CD4-positive, alpha-beta T cell treated with Interleukin-4 for 1 hour (primary cell): ENCODE data around the gene RTN3.
"Not testable (repeated sequence)": the region's sequence is repeated elsewhere in the genome, so short reads cannot be mapped to it uniquely, and the experiment has no call there.

ENCODE experiments used
- DNase-seq, 2 donors: peaks; one replicate each; pipeline ENCODE4 v3.0.0-alpha.2; 2020 to 2022

The RTN3 gene

GRCh38 chr11:63682066-63683021 is 1.0 kb downstream of the RTN3 start:
- DNase-seq: no peak

GRCh38 chr11:63683133-63683991 is 2.1 kb downstream of the RTN3 start:
- no peak for DNase-seq

DNA sequence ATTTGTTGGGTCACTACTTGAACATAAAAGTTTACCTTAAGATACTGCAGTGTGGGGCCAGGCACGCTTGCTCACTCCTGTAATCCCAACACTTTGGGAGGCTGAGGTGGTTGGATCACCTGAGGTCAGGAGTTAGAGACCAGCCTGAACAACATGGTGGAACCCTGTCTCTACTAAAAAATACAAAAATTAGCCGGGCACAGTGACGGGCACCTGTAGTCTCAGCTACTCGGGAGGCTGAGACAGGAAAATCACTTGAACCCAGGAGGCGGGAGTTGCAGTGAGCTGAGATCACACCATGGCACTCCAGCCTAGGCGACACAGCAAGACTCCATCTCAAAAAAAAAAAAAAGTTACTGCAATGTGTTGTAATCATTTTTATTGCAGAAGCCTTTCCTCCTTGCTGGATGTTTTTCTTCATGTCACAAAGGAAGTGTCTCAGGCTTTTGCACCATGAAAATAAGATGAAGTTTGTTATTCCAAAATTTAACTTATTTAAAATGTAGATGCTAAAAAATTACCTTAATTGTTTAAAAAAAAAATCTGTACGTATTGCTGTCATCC is 3.9 kb downstream of the RTN3 start:
- DNase-seq: not testable (repeated sequence)

DNA sequence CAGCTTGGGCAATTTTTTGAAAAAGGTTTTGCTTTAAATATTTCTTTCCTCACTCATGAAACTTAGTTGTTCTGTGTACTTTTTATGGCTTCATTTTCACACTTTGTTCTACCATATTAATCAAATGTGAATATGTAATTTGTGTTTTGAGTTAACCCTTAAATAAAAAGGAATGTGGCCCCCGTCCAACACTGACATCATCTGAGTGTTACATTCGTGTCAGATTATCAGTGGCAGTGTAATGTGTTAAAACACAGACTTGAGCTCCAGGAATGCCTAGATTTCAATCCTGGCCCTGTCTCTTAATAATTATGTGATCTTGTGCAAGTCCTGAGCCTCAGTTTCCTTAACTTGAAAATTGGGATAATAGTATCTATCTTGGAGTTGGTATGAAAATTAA is 5.6 kb downstream of the RTN3 start:
- DNase-seq: no peak

DNA sequence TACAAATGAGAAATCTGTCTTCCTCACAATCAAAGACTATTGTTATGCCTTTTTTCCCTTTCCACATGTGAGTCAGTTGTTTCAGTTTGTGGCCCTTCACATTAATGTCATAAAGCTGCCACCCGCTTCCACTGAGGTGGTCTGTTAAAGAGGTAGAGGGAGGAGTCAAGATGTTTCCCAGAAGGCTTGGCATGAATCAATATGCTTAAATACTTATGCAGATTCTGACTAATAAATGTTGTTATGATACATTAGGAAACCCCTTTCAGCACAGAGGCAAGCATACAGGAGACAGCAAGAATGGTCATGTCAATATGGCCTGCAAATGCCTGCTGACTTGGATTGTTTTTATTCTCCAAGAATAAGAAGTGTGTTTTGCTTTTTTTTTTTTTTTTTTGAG is 6.5 kb downstream of the RTN3 start:
- no peak for DNase-seq

DNA sequence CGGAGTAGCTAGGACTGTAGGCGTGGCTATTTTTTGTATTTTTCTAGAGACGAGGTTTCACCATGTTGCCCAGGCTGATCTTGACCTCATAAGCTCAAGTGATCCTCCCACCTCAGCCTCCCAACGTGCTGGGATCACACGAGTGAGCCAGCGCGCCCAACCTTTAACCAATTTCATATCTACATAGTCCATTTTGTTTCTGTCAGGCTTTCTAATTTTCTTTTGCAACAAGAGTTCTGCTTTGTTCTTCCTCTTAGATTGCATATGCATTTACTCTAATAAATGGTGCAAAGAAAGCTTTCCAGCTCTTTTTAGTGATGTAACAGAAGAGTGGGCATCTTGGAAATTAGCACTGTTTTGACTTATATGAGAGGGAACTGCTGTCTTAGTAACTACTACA is 13.3 kb downstream of the RTN3 start:
- DNase-seq: no peak

DNA sequence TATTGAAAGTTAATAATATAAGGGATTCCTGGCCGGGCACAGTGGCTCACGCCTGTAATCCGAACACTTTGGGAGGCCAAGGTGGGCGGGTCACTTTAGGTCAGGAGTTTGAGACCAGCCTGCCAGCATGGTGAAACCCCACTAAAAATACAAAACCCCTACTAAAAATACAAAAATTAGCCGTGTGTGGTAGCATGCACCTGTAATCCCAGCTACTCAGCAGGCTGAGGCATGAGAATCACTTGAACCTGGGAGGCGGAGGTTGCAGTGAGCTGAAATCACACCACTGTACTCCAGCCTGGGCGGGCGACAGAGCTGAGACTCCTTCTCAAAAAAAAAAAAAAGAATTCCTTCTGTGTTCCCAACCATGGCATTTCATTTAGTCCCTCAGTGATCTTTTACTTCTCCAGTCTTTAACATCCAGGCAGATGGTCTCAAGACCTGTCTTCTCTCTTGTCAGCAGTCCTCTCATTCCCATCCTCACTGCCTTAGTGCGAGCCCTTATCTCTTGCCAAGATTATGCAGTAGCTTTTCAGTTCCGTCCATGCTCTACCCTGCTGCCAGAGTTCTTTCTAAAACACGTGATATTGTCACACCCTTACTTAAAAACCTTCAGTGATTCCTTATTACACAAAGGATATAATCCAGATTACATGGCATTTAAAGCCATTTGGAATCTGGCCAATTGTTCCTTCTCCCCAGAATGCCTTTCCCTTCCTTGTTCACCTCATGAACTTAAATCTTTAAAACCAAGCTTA is 17.9 kb downstream of the RTN3 start:
- DNase-seq: no peak

DNA sequence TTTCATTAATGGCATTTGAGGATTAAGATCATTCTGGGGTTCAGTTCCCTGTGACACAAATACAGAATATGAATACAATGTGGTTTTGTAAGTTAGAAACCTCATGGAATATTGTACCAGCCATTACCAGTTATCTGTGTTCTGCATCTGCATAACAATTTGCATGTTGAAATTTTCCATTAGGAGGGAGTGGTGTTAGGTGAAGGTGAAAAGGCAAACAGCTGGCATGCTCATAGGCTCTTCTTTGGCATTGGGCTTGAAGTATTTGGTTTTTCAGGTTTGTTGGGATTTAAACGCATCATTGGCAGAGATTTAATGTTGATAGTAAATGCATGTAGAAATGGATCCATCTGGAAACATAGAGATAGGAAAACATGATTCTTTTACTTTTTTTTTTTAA is 18.6 kb downstream of the RTN3 start:
- no peak for DNase-seq

DNA sequence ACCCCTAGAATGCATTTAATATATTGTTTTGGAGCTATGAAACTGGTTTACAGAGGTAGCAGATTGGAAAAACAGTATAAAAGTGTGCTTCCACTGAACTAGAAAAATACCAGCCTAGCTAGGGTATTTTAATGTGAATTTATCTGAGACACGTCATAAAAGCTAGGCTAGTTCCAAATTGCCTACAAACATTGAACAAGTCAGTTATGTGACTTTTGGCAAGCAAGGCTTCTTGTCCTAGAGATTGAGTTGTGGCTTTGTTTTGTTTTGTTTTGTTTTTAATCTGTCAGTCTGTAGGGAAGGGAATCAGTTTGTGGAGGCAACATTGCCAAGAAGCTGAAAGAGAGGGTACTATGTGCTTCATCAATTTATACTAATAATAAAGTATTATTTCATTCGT is 24.2 kb downstream of the RTN3 start:
- DNase-seq: no peak

DNA sequence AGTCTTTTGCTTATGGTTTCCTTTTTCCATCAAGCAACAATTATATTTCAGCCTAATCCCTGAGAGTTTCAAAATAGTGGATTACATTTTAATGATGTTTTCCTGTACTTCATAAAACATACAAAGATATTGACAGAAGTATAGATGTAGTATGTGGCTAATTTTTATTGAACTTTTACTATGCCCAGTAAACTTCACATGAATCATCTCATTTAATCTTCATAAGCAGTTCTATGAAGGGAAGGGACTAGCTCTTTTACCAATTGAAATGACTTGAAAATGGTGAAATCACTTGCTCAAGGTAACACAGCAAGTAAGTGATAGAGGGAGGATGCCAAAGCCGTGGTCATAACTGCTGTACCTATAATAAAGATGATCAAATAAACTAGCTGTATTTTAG is 27.5 kb downstream of the RTN3 start:
- DNase-seq: no peak

DNA sequence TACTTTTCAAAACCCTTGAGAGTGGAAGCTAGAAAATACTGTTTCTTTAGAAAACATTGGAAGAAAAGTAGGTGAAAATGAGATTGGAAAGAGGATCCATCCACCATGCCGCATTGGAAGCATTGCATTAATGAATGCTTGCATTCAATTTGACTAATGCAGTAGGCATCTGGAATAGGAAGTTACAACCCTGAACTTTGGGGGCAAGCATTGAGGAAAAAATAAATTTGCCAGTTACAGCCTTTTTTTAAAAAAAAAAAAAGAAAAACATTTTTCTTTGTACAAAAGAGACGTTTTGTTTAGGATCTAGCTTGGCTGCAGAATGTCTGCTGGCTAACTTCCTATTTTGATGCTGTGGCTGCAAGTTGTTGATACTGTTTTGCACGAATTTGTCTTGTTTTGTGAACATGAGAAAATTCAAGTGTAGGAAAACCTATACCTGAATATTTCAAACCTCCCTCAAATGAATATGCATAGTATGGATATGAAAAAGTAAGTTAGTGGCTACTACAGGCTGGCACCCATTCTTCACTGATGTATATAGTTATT is 28.1 kb downstream of the RTN3 start:
- no peak for DNase-seq

DNA sequence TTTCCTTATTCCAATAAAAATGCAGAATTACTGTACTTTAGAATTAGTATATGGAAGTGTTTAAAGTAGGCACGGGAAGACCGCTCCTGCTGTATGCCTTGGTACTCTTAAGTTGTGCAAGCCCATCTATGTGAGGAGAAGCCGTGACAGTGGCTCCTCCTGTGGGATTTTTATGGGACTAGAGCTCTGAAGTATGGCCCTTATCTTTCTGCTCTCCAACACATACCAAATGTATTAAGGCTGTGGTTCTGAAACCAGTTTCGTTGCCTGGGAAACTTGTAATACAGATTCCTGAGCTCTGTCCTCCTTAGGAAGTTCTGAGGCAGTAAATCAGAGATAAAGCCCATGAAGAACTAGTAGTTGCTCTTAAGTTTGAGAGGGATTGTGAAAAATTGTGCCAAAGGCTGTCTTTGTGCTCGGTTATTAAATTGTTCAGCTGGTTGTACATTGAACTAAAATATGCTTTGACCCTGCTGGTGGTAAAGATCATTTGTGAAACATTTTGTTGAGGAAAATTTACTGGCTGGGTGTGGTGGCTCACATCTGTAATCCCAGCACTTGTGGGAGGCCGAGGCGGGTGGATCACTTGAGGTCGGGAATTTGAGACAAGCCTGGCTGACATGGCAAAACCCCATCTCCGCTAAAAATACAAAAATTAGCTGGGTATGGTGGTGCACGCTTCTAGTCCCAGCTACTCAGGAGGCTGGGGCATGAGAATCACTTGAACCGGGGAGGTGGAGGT is 29.3 kb downstream of the RTN3 start:
- DNase-seq: no peak

GRCh38 chr11:63711838-63712237 is 30.5 kb downstream of the RTN3 start:
- DNase-seq: no peak

DNA sequence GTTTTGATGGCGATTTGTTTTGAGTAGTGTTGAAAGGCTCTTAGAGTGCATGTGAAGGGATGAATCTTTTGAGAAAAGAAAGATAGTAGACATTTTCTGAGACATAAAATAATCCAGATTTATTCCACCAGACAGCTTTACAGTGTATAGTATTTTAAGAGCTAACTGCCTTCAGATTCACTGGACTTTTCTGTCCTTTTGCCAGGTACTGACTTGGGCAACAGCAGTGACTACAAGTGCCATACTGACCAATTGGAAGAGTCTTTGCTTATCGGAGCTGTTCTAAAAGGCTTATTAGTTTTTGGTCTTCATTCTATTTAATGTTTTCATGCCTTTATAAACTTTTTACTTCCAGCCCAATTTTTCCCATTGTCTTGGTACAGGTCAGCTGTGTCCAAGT is 32.5 kb downstream of the RTN3 start:
- DNase-seq: no peak

DNA sequence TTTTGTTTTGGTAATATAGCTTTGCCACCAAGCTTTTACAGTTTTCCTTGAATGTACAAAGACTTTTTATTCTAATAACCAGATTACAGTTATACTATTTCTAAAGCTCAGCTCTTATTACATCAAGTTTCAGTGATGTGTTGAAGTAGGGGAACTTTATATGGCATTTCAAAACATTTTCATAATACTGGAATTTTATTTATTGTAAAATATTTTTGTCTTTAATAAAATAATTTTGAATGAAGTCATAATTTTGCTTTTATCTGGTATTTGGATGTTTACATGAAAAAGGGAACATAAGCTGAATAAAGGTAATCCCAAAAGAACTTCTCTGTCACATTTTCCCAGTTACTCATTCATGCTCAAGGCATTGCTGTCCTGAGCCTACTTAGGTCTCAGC is 34.7 kb downstream of the RTN3 start:
- no peak for DNase-seq

DNA sequence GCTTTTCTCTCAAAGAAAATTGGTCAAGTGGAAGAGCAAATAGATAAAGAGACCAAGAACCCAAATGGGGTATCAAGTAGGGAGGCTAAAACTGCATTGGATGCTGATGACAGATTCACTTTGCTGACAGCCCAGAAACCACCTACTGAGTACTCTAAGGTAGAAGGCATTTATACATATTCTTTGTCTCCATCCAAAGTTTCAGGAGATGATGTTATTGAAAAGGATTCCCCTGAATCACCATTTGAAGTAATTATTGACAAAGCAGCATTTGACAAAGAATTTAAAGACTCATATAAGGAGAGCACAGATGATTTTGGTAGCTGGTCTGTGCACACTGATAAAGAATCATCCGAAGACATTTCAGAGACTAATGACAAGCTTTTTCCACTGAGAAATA is 37.7 kb downstream of the RTN3 start:
- DNase-seq: no peak

GRCh38 chr11:63719987-63720386 is 38.7 kb downstream of the RTN3 start:
- DNase-seq: no peak

GRCh38 chr11:63720611-63721010 is 39.3 kb downstream of the RTN3 start:
- DNase-seq: no peak

DNA sequence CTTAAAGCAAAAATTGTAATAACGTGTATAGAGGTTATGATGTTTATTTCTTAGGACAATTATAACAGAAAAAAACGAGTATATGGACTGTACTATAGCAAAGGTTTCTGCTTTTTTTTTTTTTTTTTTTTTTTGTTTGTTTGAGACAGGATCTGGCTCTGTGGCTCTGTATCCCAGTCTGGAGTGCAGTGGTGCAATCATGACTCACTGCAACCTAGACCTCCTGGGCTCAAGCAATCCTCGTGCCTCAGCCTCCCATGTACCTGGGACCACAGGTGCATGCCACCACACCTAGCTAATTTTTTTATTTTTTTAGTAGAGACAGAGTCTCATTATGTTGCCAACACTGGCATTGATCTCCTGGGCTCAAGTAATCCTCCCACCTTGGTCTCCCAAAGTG is 48.0 kb downstream of the RTN3 start:
- no peak for DNase-seq

DNA sequence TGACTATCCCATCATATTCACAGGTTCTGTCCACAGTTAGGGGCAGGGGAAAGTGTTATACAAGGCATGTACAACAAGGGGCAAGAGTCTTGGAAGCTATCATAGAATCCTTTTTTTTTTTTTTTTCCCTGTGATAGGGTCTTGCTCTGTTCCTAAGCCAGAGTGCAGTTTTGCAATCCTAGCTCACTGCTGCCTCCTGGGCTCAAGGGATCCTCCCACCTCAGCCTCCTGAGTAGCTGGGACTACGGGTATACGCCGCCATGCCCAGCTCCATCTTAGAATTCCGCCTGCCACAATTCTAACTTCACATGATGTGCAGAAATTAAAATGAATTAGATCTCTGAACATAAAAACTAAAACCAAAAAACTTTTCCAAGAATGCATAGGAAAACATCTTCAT is 55.6 kb downstream of the RTN3 start:
- DNase-seq: no peak

- no peak for DNase-seq
Measured at GRCh38 chr11:63737718-63738117, 56.4 kb downstream of the RTN3 start.
